Stimulated activated CD4-positive, alpha-beta T cell treated with anti-CD3 and anti-CD28 coated beads, Interleukin-2, amount 100 ng/mL, for 48 hours (primary cell): ENCODE data around the gene CCT3.

ENCODE experiments used
- DNase-seq, 2 donors: peaks; one replicate each; pipeline ENCODE4 v3.0.0-alpha.2; 2020

Gene CCT3

GRCh38 chr1:156276532-156276931, 61.6 kb downstream of the CCT3 start:
- DNase-seq = no peak

DNA sequence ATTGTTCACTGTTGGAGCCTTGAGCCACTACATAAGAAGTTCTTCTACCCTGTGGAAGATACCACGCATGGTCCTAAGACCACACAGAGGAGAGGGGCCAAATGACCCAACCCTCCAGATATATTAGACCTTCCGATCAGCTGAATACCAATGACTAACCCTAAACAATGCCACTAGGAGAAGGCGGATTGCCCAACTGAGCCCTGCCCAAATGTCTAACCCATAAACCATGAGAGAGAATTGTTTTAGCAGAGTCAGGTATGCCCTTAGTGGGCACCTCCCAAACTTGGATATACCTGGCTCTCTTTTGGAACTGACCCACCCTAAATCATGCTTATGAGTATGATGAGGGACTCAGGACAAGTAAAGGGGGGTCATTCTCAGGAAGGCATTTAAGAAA, 67.8 kb downstream of the CCT3 start:
- DNase-seq = no peak

GRCh38 chr1:156268336-156268735, 69.8 kb downstream of the CCT3 start:
- no peak for DNase-seq

DNA sequence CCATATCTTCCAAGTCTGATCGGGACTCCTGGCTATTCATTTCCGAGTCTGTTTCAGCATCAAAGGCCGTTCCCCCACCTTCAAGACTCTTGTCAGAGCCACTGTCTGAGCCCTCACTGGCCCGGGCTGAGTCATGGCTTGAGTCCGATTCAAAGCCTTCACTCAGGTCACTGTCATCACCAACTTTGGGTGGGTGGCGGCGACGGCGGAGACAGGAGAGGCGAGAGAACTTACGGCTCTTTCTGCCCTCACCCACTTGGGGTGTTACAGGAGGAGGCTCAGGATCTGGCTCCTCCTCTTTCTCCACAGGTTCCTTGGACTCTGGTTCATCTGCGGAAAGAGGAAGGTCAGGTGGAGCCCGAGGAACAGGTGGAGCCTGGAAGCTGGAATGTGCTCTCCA, 72.0 kb downstream of the CCT3 start:
- no peak for DNase-seq

DNA sequence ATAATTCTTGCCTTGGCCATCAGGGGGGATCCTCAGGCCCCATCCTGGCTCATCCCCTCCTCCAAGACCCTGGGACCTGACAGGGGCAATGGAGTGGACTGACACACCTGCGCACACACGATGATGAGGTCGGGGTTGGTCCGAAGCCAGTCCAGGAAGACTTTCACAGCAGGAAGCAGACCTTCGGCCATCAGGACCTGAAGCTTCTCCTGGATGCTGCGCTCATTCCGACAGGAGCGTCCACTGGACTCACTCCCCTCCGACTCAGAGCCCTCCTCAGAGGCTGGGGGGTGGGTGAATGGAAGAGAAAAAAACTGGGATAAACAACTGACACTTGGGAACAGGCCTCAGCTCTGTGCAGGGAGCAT, 74.8 kb downstream of the CCT3 start:
- no peak for DNase-seq

DNA sequence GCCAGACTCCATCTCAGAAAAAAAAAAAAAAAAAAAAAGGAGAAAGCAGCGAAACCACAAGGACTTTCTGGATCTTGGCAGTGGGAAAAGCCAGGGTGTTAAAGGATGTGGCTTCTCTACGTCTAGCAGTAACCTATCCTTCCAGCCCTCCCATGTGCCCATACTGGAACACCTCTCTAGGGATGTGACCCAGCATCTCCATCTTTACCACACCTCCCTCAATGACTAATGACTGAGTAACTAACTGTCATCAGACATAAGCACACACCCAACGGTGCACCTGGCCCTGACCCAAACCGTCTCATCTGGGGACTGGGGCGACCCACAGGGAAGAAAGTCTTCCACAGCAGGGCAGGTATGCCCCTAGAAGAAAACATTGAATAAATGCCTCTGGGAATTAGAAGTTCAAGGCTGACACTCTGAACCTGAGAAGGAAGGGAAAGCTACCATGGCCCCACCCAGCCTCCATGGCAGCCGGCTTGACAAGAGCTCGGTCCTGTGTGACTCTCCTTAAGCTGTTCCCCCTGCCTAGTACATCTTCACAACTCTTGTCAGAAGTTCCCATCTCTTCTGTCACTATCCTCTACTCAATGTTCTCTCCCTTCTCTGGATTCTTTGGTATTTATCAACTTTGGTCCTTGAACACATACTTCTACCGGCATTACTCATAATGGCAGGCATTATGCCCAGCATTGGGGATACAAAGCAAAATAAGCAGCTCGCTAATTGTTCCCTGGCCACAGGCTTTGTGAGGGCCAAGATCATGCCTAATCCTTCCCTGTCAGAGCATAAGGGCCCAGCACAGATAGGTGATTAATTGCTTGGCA, 75.4 kb downstream of the CCT3 start:
- DNase-seq = no peak

DNA sequence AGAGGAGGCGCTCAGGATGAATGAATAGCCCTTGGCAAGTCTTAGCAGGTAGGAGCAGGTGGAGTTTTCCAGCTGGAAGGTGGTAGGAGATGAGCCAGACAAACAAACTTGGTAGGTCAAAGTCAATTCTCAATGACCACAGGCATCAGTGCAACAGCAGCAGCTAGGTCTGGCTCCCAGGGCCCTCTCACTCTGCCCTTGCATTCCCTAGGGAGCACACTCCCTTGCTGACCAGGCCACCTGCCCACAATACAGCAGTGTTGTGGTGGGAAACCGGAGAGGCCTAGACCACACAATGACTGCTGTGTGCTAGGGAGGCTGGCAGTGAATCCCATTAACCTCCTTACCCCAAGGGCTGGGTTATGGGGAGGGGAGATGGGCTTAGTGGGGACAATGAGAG, 77.2 kb downstream of the CCT3 start:
- DNase-seq = no peak

GRCh38 chr1:156259805-156260204, 78.3 kb downstream of the CCT3 start:
- DNase-seq = no peak
